NCI-H1436 treated with DMSO at 0.1 percent for 48 hours (cell line): ENCODE results near the gene ABCC8.

Experiments used
- DNase-seq: peaks from one replicate; lab custom pipeline; 2025; lab: John Stamatoyannopoulos, UW

The ABCC8 gene

DNA sequence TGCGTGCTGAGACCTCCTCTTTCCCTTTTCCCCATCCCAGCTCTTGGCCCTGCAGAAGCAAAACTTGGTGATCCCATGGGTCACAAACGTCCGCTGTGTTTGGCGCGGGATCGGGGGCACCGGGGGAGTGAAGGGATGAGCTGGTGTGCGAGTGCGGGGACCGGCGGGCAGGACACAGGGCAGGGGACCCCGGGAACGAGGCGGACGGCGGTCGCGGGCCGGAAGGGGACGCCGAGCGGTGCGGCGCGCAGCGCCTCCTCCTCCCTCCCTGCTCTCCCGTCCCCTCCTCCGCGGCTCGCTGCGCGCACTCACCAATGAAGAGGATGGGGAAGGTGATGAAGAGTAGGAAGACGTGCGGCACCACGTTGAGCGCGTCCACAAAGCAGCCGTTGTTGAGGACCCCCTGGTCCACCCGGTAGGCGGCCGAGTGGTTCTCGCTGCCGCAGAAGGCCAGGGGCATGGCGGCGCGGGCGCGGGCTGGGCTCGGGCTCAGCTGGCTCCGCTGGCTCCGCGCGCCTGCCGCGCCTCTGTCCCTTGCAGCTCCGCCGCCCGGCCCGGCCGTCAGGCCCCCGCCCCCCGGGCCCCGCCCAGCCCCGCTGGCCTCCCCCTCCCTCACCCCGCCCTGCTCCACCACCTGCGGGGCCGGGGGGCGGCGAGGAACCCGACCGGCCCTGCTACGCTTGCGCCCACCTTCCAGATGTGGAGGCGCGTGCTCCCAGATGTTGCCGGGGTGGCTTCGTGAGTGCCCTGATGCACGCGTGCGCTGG is at the start of gene ABCC8:
Gene ABCC8 (minus strand): TSS at position 529 of the 767 bp plus-strand sequence. CDS start 69 bp downstream, at position 460.
- DNase-seq: no peak

DNA sequence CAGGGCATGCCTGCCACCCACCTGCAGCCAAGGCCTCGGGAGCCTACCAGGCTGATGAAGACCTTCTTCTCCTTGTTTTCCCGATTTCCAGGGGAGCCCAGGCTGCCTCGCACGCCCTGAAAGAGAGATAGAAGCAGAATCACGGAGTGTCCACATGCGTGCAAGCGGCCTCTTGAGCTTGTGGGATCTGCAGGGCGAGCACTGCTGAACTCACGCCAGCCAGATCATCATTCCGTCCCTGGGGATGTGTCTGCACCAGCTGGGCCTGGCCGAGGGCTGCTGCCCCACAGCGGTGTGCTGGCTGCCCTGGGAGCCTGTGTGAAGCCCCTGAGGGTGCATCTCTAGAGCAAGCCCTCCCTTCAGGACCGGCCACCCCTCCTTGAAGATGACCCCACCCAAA is 49.7 kb upstream of the ABCC8 start:
- no peak for DNase-seq

DNA sequence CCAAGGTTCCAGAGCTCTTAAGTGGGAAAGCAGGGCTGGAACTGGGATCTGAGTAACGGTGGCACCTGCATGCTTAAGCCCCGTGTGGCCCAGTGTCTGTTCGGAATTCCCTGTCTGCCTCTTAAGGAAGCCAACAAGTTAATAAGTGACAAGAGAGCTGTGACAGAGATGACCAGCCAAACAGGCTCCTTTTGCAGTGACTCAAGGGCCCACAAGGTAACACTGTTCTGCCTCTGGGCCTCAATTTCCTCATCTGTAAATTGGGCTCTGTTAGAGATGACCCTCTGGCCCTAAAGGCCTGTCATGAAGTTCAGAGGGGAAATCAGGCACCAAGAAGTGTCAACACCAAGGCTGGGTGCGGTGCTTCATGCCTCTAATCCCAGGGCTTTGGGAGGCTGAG is 48.9 kb upstream of the ABCC8 start:
- DNase-seq: no peak

DNA sequence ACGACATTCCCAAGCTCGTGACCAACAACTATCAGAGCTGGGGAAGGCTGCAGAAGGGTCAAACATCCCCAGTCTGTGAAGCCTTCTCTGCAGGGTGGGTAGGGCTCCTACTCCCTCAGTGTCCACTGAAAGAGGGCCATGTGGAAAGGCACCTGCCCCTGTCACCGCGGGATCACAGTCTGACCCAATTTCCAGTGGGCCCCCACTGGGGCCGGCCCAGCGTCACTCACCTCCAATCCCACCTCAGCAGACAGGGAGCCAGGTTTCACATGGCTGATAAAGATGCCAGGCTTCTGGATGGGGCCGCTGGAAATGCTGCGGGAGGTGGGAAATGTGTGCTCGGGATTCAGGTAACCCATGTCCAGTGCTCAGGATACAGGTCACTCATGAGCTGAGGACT is 47.6 kb upstream of the ABCC8 start:
- DNase-seq: no peak

DNA sequence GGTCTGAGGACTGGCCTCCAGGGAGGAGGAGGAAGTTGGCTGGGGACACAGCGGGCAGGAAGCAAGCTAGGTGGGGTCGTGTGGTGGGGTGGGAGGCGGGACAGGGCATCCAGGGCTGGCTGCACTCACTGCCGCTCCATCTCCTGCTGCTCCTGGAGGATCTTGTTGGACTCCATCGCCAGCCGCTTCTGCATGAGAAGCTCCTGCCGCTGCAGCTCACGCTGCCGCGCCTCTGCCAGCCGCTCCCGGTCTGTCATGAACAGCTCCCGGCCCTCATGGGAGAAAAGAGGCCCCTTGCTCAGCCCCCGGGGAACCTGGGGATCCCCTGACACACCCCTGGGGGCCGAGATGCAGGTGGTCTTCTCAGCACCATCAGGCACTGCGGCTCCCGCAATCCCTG is 46.0 kb upstream of the ABCC8 start:
- DNase-seq: no peak

DNA sequence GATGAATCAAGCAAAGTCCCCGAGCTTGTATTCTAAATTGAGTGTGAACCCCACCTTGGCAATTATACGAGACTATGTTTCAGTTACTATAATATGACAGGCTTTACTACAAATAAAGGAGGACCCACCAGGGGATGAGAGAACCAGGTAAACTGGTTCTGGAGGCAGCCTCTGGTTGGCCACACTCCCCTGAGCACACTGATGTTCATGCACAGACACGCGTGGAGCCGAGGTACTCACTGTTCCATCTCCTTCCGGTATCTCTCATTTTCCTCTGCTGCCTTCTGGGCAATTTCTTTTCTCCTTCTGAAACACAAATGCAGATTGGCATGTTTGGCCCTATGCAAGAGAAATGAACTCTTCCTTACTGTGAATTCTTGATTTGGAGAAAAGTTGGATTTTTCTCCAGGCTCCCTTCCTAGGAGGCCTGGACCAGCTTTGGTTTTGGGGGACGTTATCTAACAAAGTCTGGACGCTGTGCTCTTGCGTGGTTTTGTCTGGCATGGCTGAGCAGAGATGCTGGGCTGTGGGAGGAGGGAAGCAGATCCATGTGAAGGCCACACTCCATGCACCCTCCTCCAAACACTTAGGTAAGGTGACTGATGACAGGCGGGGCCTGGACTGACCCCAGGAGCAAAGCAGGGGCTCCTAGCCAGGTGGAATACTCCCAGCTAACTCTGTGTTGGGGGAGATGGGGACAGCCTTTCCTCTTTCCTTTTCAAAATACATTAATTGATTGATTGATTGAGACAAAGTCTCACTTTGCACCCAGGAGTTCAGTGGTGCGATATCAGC is 44.7 kb upstream of the ABCC8 start:
- no peak for DNase-seq

DNA sequence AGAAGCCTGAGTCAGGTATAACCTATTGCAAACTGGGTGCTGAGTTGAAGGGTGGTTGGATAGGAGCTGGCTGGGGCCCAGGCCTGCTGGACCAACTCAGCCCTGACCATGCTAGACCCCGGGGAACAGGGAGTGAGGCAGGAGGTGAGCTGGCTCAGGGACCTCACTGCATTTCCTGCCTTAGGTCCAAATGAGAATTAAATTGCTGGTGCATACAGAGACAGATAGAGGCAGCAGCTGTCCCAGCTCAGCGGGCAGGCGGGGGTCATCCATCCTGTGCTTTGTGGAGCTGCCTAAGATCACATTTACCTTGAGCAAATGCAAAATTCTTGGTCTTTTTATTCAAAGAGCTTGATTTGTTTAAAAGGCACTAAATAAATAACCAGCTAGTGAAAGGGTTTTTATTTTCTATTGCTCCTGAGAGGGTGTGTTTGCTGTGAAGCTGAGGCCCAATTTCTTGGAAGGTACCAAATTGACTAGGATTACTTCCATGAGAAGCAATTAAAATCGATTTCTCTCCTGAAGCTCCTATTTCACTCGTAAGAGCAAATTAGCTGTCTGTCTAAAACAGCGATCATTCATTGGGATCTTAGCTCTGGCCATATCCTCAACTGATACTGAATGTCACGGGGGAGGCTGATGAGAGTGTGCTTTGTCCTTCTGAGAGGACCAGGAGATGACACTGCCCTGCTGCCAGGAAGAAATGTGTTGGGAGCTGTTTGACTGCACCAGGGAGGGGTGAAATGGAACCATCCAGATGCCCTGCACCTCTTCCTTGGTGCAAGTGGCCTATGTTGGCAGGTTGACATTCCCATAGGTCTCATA is 42.6 kb upstream of the ABCC8 start:
- no peak for DNase-seq

DNA sequence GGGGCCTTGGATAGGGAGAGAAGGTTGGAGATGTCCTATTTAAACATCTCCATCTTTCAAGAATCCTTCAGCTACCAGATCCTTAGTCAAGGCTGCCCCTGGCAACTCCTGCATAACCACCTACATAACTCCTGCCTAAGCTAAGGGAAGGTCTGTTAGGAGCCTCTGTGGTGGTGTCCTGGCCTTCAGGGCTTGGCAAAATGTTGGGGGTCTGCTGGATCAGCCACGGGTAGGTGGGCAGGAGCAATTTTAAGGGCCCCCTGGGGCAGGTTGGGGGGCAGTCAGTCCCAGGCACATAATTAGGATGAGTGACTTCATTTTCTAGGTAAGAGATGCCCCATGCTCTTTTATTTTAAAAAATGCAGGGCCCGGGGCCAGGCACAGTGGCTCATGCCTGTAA is 41.7 kb upstream of the ABCC8 start:
- DNase-seq: no peak

DNA sequence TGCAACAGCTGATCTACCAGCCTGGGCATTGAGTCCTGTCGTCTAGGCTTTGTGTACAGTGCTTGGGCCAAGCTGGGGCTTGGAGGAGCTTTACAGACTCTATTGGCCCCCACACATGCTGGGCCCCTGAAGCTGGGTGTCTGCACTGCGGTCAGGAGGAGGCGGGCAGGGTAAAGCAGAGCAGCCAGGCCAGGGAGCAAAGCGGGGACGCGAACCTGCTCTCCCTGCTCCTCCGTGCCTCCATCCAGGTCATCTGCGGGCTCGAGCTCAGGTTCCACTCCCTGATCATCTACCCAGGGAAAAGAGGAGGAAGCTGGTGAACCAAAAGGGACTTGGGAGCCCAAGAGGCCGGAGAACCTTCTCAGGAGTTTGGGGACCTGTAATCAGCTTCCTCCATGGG is 40.5 kb upstream of the ABCC8 start:
- DNase-seq: no peak

DNA sequence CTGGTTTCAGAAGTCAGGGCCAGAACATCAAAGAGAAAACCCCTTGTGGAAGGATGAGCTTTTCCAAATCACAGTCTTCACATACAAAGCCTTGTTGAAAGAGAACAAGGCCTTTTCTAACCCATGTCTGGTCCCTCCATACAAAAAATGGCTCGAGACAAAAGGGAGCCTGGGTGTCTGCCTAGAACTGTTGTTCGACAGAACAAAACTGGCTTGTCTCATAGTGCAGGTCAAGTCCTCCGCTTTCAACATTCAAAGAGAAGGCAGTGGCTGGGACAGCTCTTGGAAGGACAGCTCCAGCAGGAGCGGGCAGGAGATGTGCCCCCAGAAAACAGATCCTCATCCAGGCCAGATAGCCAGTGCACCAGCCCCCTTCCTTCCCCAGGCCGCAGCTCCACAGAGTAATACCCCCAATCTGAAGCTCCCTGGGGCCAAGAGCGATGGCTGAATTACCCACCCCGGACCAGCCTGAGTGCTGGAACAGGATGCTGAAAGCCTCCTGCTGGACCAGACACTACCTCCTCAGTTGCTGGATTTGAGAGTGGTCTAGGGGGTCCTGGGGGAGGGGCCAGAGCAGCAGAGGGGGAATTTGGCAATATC is 40.0 kb upstream of the ABCC8 start:
- no peak for DNase-seq

DNA sequence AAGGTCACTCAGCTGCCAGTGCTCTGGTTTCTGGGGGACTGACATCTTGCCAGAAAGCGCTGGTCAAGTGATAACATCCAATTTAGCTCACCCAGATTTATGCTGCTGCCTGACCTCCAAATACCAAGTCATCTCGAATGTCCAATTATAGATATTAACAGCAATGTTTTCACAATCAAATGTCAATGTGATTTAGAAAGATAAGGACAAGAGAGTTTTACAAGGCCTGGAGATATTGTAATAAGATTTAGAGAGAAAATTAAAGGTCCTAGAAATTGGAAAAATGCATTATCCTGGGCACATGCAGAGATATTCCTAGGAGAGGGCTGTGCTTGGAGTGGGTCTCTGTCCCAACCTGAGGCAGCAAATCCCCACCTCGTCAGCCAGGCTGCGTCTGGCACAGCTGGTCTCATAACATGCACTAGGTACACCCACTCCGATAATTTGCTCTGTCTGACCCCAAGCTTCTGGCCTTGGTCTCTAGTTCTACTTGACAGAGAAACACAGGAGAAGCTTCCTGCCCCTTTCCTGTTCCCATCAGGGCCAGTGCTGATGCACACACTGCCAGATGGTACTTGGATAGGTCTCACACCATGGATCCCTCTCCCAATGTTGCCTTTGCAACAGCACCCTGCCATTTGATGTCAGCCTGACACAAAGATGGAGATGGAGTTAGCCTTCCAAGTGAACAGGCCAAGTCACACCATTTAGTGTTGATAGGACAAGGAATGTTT is 39.0 kb upstream of the ABCC8 start:
- no peak for DNase-seq

DNA sequence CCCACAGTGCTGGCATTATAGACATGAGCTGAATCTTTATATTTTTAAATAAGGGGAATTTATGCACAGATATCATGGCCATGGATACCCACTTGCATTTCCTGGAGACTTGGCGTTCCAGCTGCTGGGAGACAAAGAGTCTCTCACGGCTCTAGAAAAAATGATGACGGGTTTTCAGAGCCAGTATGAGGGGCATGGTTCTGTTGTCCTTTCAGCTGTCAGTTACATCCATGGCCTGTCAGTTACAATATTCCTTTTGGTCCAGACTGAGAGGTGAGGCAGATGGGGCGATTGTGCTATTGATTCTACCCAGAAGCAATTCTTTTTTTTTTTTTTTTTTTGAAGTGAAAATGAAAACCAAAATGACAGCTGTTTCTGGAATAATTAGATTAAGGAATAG is 37.8 kb upstream of the ABCC8 start:
- DNase-seq: no peak

DNA sequence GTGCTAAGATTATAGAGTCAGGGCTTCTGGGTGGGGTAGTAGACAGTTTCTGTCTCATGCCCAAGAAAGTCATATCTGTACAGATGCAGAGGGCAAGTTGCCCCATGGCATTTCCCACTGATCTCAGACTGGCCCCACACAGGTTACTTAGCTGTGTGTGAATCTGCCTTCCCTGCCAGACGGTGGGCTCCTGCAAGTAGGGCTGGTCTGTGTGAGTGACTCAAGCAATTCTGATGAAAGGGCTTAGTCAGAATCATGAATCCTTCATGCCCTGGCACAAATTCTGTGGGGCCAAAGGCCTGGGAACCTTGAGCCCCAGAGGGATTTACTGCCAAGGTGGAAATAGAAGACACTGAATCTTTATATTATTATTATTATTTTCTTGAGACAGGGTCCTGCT is 37.2 kb upstream of the ABCC8 start:
- no peak for DNase-seq

DNA sequence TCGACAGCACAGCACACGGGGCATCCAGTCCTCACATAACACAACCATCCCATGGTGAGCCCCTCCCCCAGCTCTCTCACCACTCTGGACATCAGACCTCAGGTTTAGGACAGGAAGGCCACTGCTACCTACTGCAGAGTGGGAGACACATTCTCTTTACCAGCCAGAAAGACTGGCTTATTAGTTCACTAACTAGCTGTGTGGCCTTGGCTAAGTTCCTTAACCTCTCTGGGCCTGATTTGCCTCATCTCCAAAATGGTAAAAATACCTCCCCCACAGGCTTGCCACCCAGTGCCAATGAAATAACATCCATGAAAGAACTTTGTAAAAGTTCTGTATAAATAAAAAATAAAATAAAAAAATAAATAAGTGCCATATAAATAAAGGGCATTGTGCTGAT is 35.5 kb upstream of the ABCC8 start:
- no peak for DNase-seq

DNA sequence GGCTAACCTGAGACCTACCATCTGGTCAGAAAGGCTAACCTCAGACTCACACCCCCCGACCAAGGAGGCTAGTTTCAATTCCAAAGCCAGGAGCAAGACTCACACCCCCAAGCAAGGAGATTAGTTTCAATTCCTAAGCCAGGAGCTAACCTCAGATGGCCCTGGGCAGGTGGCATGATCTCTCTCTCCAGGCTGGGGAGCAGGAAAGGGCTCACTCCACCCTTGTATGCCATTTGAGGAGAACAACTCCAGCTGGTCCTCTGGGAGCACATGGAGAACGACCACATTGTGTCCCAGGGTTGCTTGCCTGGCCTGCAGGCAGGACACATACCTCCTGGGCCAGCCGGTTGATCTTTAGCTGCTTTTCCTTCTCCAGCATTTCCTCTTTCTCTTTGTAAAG is 34.9 kb upstream of the ABCC8 start:
- no peak for DNase-seq

DNA sequence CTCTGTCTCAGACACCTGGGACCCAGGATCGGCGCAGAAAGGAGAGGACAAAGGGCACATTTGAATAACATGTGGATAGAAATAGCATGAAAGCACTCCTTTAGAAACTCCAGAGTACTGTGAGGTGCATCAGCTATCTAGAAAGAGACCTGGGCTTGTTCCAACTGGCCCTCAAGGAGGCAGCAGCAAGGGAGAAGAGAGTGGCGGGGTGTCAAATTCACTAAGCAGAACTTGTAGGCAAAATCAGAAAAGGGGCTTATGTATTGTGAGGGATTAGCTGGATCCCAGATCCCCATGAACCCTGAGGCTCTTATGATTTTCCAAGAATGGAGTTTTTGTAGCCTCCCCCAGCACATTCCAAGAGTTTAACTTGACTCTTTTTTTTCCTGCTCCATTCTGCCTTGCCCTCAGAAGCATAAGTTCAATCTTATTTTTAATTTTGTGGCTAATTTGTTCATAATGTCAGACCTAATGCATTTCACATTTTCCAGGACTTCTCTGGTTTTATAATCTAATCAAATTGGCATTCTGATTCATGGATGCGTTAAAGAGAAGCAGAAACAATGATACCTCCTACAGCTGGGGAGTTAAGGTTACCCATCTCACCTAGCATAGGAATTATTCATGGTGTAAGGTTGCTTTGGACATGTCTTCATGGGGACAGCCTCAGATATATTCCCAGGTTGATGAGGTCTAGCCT is 34.0 kb upstream of the ABCC8 start:
- no peak for DNase-seq

DNA sequence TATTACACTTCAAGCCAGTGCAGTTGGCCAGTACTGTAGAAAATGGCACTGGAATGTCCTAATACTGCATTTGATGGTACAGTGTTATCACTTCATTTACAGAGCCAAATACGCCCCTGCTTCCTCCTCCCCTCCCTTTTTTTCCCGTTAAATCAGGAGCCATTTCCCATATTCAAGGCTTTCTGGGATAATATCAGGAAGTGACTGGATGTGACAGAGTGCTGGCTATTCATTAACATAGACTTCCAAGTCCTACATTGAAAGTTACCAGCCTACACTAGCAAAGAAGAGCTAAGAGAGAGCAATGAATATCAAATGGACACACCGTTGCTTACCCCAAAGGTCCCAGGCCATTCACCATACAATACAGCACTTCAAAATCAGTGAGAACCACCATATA is 32.1 kb upstream of the ABCC8 start:
- DNase-seq: no peak

DNA sequence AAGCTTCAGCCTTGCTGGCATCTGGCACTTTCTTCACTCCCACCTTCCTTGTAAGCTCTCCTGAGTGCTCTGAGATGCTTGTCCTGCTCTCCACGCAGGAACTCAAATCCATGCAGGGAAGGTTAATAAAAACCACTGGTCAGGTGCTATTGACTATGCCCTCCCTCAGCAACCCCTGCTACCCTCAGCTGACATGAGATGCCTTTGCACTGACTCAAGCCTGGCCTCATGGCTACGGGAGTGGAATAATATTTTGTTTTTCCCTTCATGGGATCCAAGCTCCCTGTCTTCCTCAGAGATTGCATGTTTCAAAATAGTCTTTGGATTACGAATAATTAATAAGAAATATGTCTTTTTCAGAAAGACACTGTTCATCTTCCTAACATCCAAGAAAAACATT is 31.7 kb upstream of the ABCC8 start:
- no peak for DNase-seq

DNA sequence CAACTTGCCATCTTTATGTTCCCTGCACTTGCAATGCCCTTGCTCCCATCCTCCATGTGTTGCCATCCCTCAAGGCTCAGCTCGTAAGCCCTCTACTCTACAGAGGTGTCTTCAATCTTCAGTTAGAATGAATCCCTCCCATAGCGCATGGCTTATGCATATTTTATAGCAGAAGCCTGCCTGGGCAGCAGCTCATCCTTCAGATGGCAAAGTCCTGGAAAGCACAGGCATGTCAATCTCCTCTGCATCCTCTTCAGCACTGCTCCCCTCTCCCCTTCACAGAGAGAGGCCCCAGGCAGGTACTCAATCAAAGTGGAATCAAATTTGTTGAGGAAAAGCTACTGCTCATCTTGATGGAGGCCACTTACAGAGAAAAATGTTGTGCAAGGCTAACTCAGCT is 31.1 kb upstream of the ABCC8 start:
- no peak for DNase-seq

DNA sequence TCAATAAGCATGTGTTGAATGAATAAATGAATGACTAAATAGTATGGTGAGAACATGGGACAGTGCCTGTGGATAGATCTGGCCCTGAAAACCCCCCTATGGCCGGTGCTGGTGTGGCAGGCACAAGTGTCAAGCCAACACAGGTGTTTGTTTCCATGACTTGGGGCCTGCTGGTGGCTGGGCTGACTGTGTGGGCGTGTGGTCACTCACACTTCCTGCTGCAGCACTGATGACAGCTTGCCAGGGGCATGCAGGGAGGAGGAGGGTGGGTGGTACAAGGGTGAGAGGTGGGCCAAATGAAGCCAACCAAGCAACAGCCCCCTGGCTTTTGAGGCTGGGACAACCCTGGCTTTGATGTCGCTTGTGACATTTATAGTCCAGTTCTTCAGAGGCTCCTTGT is 30.3 kb upstream of the ABCC8 start:
- no peak for DNase-seq

DNA sequence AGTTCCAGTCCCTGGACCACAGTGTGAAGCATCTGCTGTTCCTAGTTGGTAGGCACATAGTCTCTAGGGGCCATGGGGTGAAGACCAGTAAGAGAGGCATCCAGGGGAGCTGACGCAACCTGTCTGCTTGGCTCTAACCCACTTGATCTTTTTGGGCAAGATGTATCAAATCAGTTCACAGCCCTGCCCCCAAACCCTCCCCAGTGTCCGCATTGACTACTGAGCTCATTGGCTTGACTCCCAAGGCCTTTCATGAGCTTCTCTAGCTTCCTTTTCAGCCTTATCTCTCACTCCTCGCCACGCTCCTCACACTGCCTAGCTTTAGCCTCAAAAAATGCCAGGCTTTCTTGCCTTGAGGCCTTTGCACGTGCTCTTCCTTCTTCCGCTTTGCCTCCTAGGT is 29.7 kb upstream of the ABCC8 start:
- no peak for DNase-seq
